ENCODE data around the gene GRM8.
A peak's percentile ranks its signal among the peaks of the same experiment; 100 is the strongest.
"Not testable (repeated sequence)": the region's sequence is repeated elsewhere in the genome, so short reads cannot be mapped to it uniquely, and the experiment has no call there.

GRM8 gene

DNA sequence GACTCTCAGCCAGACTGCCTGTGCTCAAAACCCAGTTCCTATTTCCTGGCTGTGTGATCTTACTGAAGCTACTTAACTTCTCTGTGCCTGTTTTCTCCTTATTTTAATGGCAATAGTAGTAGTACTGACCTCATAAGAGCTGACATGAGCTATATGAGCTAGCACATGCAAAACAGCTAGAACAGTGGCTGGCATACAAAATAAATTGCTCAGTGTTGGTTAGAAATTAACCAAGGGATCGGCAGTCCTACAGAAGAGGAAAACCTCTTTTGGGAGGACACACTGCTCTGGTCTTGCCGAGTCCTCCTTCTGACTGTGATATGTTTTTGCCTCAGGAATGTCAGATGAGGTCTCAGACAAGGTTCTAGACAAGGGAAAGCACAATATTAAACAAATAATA, 322.6 kb downstream of the GRM8 start:
- TF ChIP-seq, protein P1, sequence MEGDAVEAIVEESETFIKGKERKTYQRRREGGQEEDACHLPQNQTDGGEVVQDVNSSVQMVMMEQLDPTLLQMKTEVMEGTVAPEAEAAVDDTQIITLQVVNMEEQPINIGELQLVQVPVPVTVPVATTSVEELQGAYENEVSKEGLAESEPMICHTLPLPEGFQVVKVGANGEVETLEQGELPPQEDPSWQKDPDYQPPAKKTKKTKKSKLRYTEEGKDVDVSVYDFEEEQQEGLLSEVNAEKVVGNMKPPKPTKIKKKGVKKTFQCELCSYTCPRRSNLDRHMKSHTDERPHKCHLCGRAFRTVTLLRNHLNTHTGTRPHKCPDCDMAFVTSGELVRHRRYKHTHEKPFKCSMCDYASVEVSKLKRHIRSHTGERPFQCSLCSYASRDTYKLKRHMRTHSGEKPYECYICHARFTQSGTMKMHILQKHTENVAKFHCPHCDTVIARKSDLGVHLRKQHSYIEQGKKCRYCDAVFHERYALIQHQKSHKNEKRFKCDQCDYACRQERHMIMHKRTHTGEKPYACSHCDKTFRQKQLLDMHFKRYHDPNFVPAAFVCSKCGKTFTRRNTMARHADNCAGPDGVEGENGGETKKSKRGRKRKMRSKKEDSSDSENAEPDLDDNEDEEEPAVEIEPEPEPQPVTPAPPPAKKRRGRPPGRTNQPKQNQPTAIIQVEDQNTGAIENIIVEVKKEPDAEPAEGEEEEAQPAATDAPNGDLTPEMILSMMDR (IDR thresholded peaks at IDR 0.05; ENCODE audit: extremely low read depth, insufficient read depth, missing control alignments): no peak
- no peak for DNase-seq (ENCODE audit: low spot score)
- in situ Hi-C loops (cut with MboI; ENCODE audit: low pct_unique_long_range_greater_than_20kb, low sequenced_read_pairs, unreplicated experiment): no loop called here

DNA sequence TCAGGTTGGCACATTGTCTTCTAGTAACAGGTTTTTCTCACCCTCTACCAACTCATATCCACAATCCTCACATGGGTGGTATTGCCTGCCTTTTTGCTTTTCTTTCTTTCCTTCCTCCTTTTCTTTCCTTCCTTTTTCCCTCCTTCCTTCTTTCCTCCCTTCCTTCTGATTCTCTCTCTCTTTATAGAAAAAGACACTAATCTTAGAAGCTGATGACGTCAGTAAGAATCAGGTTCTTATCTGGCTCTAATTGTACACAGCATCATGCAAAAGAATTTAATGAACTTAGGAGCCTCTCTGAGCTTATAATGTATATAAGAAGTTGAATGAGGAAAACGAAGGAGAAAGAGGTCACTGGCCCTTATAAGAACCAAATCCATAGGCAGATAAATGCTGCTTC, 328.3 kb downstream of the GRM8 start:
- no peak for DNase-seq (ENCODE audit: low spot score)
- TF ChIP-seq, protein P1 (IDR thresholded peaks at IDR 0.05; ENCODE audit: extremely low read depth, insufficient read depth, missing control alignments): no peak
- in situ Hi-C loops (cut with MboI; ENCODE audit: low pct_unique_long_range_greater_than_20kb, low sequenced_read_pairs, unreplicated experiment): no loop called here

DNA sequence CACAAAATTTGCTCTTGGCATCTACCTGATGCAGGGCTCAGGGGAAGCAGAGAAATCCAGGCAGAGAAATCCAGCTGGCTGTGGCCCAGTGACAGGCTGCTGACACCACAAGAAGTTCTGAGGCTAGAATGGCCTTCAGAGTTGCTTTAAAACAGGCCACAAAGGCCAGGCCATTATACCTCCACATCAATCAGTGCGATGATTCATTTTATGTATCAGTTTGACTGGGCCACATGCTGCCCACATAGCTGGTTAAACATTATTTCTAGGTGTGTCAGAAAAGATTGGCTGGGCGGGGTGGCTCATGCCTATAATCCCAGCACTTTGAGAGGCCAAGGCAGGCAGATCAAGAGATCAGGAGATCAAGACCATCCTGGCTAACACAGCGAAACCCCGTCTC, 341.1 kb downstream of the GRM8 start:
- not testable (repeated sequence) for DNase-seq (ENCODE audit: low spot score)

DNA sequence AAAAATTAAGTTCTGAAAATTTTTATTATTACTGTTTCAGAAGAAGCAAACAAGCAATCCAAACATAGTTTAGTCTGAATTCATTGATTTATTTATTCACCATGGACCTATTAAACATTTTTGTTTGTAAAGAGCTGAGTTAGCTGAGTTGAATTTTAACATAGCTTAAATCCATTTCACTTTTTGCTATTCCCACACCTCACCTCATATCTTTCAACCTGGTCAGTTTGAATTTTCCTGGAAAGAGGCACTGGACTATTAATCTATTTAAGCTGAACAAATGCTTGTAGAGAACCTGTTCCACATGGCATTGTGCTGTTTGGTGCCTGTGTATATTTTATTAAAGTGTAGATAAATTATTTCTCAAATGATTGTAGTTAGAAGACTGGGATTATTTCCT, 344.2 kb downstream of the GRM8 start:
- DNase-seq (ENCODE audit: low spot score); in situ Hi-C loops (cut with MboI; ENCODE audit: low pct_unique_long_range_greater_than_20kb, low sequenced_read_pairs, unreplicated experiment): not testable (repeated sequence)

More for the DNA sequence above, 341.1 kb downstream of the GRM8 start:
- in situ Hi-C loops (cut with MboI; ENCODE audit: low pct_unique_long_range_greater_than_20kb, low sequenced_read_pairs, unreplicated experiment): not testable (repeated sequence)

DNA sequence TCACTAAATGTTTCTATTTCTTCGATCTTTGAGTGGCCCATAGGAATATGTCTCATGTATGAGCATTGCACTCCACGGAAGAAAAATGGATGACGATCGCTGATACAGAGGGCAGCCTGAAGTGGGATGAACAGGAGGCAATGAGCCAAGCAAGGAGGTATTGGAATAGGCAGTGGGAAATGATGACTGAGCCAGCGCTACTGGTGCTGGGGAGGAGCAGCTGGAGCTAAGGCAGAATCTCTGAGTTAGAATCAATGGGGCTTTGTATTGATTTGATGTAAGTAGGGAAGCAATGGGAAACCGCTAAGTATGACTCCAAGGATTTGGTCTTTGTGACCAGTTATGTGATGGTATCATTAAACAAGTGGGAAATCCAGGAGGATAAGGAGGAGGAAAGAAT, 345.1 kb downstream of the GRM8 start:
- in situ Hi-C loops (cut with MboI; ENCODE audit: low pct_unique_long_range_greater_than_20kb, low sequenced_read_pairs, unreplicated experiment); DNase-seq (ENCODE audit: low spot score): not testable (repeated sequence)

DNA sequence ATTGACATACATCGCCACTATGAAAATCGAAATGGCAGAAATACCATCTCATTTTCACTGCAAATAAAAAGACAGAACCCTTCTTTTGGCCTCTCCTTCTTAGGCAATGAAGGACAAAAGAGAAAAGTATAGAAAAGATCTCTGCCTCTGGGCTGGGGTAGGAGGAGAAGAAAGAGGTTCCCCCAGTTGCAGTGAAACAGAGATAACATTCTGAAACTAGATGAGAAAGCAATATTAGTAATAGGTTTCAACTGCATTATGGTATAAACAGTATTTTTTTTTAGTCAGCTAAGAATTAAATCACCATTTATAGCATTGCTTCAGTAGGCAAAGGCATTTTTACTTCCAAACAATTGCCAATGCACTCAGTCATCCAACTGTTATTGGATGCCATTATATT, 347.5 kb downstream of the GRM8 start:
- in situ Hi-C loops (cut with MboI; ENCODE audit: low pct_unique_long_range_greater_than_20kb, low sequenced_read_pairs, unreplicated experiment); DNase-seq (ENCODE audit: low spot score): not testable (repeated sequence)

DNA sequence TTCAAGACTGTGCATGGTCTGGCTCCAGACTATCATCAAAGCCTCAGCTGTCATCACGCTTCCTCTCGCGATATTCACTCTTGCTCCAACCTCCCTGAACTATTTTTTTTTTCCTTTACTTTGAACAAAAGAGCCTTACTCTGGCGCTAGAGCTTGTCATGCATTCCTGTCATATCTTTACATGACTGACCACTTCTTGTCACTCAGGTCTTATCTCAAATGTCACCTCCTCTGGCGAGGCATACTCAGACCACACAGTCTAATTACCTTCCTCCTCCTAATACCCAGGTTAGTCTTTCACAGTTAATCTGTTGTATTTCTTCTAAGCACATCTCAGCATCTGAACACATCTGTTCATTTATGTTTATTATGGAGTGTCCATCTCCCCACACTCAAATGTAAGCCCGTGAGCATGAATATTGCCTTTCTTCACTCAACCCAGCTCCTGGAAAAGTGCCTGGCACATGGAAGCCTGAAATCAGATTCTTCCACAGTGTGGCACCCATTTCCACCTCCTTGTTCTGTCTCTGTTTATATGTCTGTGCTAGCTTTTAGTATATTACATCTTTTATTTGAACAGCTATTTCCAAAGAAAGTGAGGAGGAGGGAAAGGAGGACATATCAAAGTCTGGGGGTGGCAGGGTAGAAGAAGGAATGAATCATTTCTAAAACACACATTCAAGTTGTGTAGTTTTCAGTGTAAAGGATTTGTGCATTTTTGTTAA, 351.5 kb downstream of the GRM8 start:
- DNase-seq (ENCODE audit: low spot score); in situ Hi-C loops (cut with MboI; ENCODE audit: low pct_unique_long_range_greater_than_20kb, low sequenced_read_pairs, unreplicated experiment): not testable (repeated sequence)

DNA sequence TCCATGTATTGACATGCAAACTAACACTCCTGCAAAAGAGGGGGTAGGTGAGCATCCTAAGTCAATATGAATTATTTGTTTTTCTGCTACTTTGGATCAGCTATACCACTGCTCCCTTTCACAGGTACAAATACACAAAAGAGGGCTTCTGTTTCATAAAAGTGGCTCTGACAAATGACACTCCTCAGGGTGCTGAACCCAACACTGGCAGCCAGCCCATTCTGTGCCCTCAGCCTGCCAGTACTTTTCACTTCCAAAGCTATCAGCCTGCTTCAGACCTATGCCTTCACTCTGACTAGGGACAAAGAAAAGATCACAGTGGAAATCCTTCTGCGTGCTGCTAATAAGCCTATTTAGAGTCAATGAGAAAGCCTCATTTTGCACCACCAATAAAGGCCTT, 364.8 kb downstream of the GRM8 start:
- DNase-seq (ENCODE audit: low spot score); in situ Hi-C loops (cut with MboI; ENCODE audit: low pct_unique_long_range_greater_than_20kb, low sequenced_read_pairs, unreplicated experiment): not testable (repeated sequence)

DNA sequence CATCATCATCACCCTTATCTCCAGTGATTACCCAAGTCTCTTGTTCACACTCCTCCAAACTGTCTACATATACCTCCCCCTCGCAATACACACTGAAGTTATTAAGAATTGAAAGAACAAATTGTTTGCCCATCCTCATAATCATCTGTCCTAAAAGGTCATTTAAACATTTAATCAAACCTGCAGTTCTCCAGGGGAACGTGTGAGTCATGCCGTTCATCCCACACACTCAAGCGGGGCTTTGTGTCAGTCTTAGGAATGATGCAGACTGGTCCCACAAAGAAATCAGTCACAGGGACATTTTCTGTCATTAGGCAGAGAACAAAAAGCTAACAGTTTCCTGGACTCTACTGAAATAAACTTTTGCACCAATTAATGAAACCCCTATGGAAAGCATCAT, 365.2 kb downstream of the GRM8 start:
- in situ Hi-C loops (cut with MboI; ENCODE audit: low pct_unique_long_range_greater_than_20kb, low sequenced_read_pairs, unreplicated experiment); DNase-seq (ENCODE audit: low spot score): not testable (repeated sequence)

DNA sequence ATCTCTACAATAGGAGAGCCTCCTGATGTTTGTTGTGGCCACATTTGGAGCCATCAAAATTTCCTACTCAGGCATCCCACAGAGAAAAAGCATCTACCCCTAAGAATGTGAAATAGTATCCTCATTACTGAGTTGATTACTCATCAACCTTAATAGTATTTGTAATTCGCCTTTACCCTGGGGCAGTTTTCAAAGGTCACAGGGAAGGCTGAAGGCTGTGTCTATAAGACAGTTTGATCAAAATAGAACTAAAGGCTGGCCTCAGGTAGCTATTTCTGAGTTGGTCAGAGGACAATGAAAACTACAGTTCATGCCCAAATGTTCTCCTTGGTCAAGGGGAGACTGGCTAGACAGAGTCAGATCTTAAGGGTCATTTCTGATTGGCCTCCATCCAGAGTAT, 370.0 kb downstream of the GRM8 start:
- in situ Hi-C loops (cut with MboI; ENCODE audit: low pct_unique_long_range_greater_than_20kb, low sequenced_read_pairs, unreplicated experiment); DNase-seq (ENCODE audit: low spot score): not testable (repeated sequence)

DNA sequence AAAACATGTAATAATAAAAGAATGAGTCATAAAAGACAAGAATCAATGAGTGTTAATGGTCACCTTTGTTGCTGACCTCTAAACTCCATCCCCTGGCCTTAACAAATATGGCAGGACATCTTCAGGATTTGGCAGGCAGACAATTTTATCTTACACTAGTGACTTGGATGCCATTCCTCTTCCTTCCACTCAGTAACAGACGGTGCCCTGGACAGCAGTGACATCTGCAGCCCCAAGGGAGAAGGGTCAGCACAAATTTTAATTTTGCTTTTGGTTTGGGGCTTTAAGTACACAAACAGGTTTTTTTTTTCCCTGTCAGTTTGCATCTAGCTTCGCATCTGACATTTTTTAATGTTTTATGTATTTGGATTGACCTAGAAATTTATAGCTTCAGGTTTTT, 370.8 kb downstream of the GRM8 start:
- DNase-seq (ENCODE audit: low spot score); in situ Hi-C loops (cut with MboI; ENCODE audit: low pct_unique_long_range_greater_than_20kb, low sequenced_read_pairs, unreplicated experiment): not testable (repeated sequence)
- TF ChIP-seq, protein P1 (IDR thresholded peaks at IDR 0.05; ENCODE audit: extremely low read depth, insufficient read depth, missing control alignments): peak; percentile 21
